Measurements from ENCODE around the gene C7orf33. TPM values are rescaled to one million over a fixed set of nuclear protein-coding genes. Genes with fewer than 3 reads are reported as not detected.

C7orf33 gene
- total and polyA plus RNA-seq, 2 of the 13 experiments (the other 11 are each of a cell fraction or from before 2014, with no cell fraction given): not detected

GRCh38 chr7:148637094-148637493, 46.5 kb downstream of the C7orf33 start (continued):
- TF ChIP-seq PATZ1 (CRISPR knock-in tag; IDR thresholded peaks at IDR 0.05) (no peak), LRRFIP1 (CRISPR knock-in tag; conservative IDR thresholded peaks at IDR 0.05) (no peak), ARNT2 (CRISPR knock-in tag; IDR thresholded peaks at IDR 0.05; ENCODE audit: low read depth) (no peak), ZNF839 (CRISPR knock-in tag; IDR thresholded peaks at IDR 0.05; ENCODE audit: borderline replicate concordance) (no peak), NPAS2 (CRISPR knock-in tag; IDR thresholded peaks at IDR 0.05; ENCODE audit: borderline replicate concordance) (no peak)

GRCh38 chr7:148645898-148646297, 55.3 kb downstream of the C7orf33 start:
- POLR2A ChIA-PET: no interaction called here
- DNase-seq (ENCODE audit: low spot score) (no peak), ATAC-seq (no peak), FAIRE-seq (no peak)
- Histone ChIP-seq H3K36me3 (replicated peaks in 1 of 2; ENCODE audit: control insufficient read depth in 1 of 2, insufficient read depth in 2 of 2, low read length in 2 of 2) (no peaks in the 10 kb centered on the region), H3K4me2 (ENCODE audit: low read depth, low read length) (no peak overlapping the region), H3K27ac (ENCODE audit: extremely low read length, insufficient read depth, low read length) (no peak overlapping the region), H3K27me3 (ENCODE audit: control insufficient read depth in 1 of 2, insufficient read depth in 2 of 2, low read length in 2 of 2) (peaks cover 0 to 7% of the 10 kb centered on the region in 2 experiments; a peak in 2 of 5 replicates), H3K4me3 (replicated peaks in 1 of 3; ENCODE audit: insufficient read depth in 1 of 3, low read depth in 2 of 3, low read length in 3 of 3) (no peak overlapping the region), H2AFZ (ENCODE audit: low read length) (no peak overlapping the region), H4K20me1 (ENCODE audit: insufficient read depth, low read length) (no peaks in the 10 kb centered on the region), H3K9ac (ENCODE audit: insufficient read depth, low read depth, low read length) (no peak overlapping the region), H3K79me2 (ENCODE audit: insufficient read depth, low read length) (no peaks in the 10 kb centered on the region), H3K9me3 (ENCODE audit: low read length) (no peaks in the 10 kb centered on the region), H3K4me1 (ENCODE audit: insufficient read depth, low read length) (no peaks in the 10 kb centered on the region)
- intact Hi-C loops (cut with micrococcal nuclease; ENCODE audit: unreplicated experiment): no loop called here
- CTCF ChIA-PET (ENCODE audit: low intra/inter-chr PET ratio, low total read pairs): no interaction called here
- no TSS peak for BruUV-seq (replicated peaks)
- TF ChIP-seq FOSL2 (CRISPR knock-in tag; IDR thresholded peaks at IDR 0.05) (no peak), ZZZ3 (CRISPR knock-in tag; IDR thresholded peaks at IDR 0.05; ENCODE audit: borderline replicate concordance) (no peak), MED13 (CRISPR knock-in tag; IDR thresholded peaks at IDR 0.05) (no peak)
- 73% methylated on average over 2 of the region's 2 CpGs for WGBS (ENCODE audit: low lambda C conversion rate)
- in situ Hi-C loops (cut with HindIII; ENCODE audit: extremely low pct_ligation_motif_present, low pct_unique_long_range_greater_than_20kb): no loop called here
